Chondrocyte (in vitro differentiated cells): ENCODE results near the gene PSG7. TPM values are rescaled to one million over a fixed set of nuclear protein-coding genes. Genes with fewer than 3 reads are reported as not detected.
"Not testable (repeated sequence)": the region's sequence is repeated elsewhere in the genome, so short reads cannot be mapped to it uniquely, and the experiment has no call there.

Experiments
- DNase-seq: peaks from one replicate; pipeline ENCODE4 v3.0.0; 2021; ENCODE audit warnings: mixed read lengths, low spot score
- H3K27ac Mint-ChIP-seq: one replicate; pipeline ENCODE4 v1.8.0; 2021; ENCODE audit warnings: mild to moderate bottlenecking, moderate library complexity, mixed read lengths; ENCODE audit not compliant: unreplicated experiment
- H3K27me3 Mint-ChIP-seq: 2 replicates; pipeline ENCODE4 v1.8.0; 2021; ENCODE audit warnings: low read depth, mixed read lengths
- H3K36me3 Mint-ChIP-seq: 2 replicates; pipeline ENCODE4 v1.8.0; 2021; ENCODE audit warnings: low read depth, mixed read lengths
- H3K4me1 Mint-ChIP-seq: 2 replicates; pipeline ENCODE4 v1.8.0; 2021; ENCODE audit warnings: low read depth, mild to moderate bottlenecking, mixed read lengths
- H3K4me3 Mint-ChIP-seq: one replicate; pipeline ENCODE4 v1.8.0; 2021; ENCODE audit warnings: mild to moderate bottlenecking, moderate library complexity, mixed read lengths; ENCODE audit not compliant: unreplicated experiment
- H3K9me3 Mint-ChIP-seq: 2 replicates; pipeline ENCODE4 v1.8.0; 2021; ENCODE audit warnings: low read depth, mixed read lengths
- long read RNA-seq: library from polyadenylated mRNA; stranded (forward); transcript quantifications from one replicate; pipeline ENCODE4 v2.0.0, GENCODE V29; 2021
- total RNA-seq: library from RNA; stranded (reverse); gene quantifications from 3 replicates; pipeline ENCODE4 v1.2.1, GENCODE V29; 2021
- TF ChIP-seq, protein P1 (sequence below): fragments of 200-600 bp; sonication (generic); IDR thresholded peaks from 2 replicates; pipeline ENCODE4 v1.5.0; 2021; ENCODE audit warnings: antibody characterized with exemption, mild to moderate bottlenecking, moderate library complexity

Gene PSG7
- total RNA-seq: not detected in 3 replicates
- long read RNA-seq: 0 reads

DNA sequence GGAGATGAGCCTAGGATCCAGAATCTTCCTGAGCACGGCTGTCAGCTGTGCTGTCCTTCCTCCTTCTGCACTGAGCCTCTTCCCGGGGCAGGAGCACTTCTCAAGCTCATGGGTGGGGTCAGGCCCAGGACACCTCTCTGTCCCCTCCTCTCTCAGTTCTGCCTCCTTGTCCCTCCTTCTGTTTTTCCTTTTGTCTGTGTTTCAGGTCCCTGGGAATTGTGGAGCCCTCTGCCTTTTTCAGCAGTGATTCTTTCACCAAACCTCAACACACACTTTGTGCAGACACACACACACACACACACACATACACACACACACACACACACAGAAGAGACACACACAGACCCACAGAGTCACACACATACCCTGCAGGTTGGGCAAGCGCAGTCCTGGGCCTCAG is at the start of gene PSG7:
Gene PSG7, minus strand, starts transcription at position 101 of the 400 bp plus-strand sequence. CDS start 131 bp downstream, outside the sequence.
- H3K4me1 Mint-ChIP-seq, H3K4me3 Mint-ChIP-seq, H3K27me3 Mint-ChIP-seq, H3K27ac Mint-ChIP-seq, H3K36me3 Mint-ChIP-seq, DNase-seq: not testable (repeated sequence)
- peaks cover 40% of the 10 kb centered on the region for H3K9me3 Mint-ChIP-seq

DNA sequence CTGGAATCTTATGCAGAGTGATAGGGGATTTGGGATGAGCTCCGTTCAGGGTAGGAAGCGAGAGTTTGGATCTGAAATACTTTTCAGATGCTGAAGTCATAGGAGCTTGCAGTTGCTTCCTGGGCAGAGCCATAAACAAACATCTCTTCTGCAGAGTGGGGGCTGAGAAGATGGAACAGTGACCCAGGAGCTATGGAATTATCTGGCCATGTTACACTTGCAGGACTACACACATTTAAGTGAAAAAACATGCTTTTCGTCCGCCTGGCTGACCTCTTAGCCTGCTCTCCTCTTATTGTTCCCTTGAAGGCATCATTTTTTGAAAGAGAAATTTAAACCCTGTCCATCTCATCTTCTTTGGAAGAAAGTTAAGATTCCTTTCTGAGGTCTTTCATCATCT is 48.6 kb upstream of the PSG7 start:
- H3K36me3 Mint-ChIP-seq: peaks cover 3% of the 10 kb centered on the region
- no peak for DNase-seq
- peaks cover 48% of the 10 kb centered on the region for H3K9me3 Mint-ChIP-seq
- no peak overlapping the region for H3K4me3 Mint-ChIP-seq
- no peak overlapping the region for H3K27ac Mint-ChIP-seq
- H3K4me1 Mint-ChIP-seq: no peaks in the 10 kb centered on the region
- TF ChIP-seq, protein P1, sequence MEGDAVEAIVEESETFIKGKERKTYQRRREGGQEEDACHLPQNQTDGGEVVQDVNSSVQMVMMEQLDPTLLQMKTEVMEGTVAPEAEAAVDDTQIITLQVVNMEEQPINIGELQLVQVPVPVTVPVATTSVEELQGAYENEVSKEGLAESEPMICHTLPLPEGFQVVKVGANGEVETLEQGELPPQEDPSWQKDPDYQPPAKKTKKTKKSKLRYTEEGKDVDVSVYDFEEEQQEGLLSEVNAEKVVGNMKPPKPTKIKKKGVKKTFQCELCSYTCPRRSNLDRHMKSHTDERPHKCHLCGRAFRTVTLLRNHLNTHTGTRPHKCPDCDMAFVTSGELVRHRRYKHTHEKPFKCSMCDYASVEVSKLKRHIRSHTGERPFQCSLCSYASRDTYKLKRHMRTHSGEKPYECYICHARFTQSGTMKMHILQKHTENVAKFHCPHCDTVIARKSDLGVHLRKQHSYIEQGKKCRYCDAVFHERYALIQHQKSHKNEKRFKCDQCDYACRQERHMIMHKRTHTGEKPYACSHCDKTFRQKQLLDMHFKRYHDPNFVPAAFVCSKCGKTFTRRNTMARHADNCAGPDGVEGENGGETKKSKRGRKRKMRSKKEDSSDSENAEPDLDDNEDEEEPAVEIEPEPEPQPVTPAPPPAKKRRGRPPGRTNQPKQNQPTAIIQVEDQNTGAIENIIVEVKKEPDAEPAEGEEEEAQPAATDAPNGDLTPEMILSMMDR: no peak
- no peaks in the 10 kb centered on the region for H3K27me3 Mint-ChIP-seq

DNA sequence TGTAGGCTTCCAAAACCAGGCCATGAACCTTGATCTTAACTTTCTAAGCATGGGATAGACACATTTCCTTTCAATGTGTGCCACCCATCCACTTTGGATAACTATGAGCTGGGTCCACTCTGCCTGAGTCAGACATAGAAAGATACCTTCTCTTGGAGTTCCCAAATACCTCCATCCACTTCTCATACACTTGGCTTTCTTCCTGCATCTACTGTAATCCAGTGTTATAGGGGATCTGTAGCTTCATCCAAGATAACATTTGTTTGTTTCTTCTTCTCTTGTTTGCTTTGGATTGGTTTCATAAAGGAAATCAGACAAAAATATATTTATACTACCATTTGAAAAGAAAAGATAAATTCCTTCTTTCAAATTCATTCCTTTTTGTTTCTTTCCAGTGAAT is 45.1 kb upstream of the PSG7 start:
- H3K4me3 Mint-ChIP-seq, DNase-seq, H3K4me1 Mint-ChIP-seq, H3K27ac Mint-ChIP-seq, H3K27me3 Mint-ChIP-seq, H3K36me3 Mint-ChIP-seq: not testable (repeated sequence)
- peaks cover 47% of the 10 kb centered on the region for H3K9me3 Mint-ChIP-seq

DNA sequence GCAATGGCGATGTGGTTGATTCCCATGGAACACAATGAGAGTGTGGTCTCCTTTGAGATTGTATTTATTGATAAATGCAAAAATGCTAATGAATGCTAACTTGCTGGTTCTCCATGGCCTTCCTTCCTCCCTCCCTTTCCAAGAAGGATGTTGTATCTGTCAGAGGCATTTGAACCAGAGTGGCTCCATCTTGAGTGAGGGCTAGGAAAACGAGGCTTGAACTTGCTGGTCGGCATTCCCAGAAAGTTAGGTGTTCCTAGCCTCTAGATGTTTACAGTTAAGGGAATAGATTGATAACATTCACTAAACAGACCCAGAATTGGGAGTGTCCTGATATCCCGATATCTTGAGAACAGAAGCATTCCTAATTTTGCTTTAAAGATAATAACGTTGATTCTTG is 34.4 kb upstream of the PSG7 start:
- not testable (repeated sequence) for H3K27me3 Mint-ChIP-seq, H3K36me3 Mint-ChIP-seq, DNase-seq, H3K4me1 Mint-ChIP-seq, H3K27ac Mint-ChIP-seq, H3K4me3 Mint-ChIP-seq
- peaks cover 48% of the 10 kb centered on the region for H3K9me3 Mint-ChIP-seq

DNA sequence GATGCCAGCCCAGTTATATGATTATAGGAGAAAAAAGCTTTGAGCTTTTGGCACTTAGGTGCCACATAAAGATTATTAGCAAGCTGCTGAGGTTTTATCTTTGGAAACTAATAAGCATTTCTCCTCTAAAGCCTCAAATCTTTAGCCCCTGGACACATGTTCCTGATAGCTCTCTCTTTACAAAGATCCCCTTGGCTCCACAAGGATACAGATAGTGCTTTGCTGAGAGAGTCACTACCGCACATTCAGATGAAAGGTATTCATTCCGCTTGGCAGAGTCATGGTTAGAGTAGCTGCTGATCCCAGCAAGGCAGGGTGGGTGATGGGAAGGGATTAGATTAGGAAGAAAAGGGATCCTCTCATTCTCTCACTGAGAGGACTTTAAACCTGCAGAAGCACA is 28.2 kb upstream of the PSG7 start:
- TF ChIP-seq, protein P1: no peak
- H3K27ac Mint-ChIP-seq: no peak overlapping the region

DNA sequence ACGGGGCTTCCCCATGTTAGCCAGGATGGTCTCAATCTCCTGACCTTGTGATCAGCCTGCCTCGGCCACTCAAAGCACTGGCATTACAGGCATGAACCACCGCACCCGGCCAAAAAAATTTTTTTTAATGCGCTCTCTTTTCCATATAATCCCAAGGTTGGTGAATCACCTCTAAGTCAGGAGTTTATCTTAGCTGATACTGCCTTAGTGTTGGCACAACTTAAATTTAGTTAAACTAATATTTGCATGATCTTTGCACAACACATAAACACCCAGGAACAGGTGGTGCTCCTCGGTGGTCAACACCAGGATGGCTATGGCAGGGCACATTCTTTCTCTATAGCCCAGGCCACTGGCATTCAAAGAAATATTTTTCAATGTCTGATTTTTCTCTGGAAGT is 24.1 kb upstream of the PSG7 start:
- Mint-ChIP-seq H3K9me3 (peaks cover 55% of the 10 kb centered on the region), H3K4me3 (no peak overlapping the region), H3K4me1 (no peaks in the 10 kb centered on the region), H3K27me3 (no peaks in the 10 kb centered on the region), H3K36me3 (no peaks in the 10 kb centered on the region), H3K27ac (no peak overlapping the region)
- DNase-seq: no peak
- TF ChIP-seq, protein P1: no peak

More for the DNA sequence above, 28.2 kb upstream of the PSG7 start:
- no peak for DNase-seq
- H3K4me3 Mint-ChIP-seq: no peak overlapping the region
- H3K36me3 Mint-ChIP-seq: no peaks in the 10 kb centered on the region
- no peaks in the 10 kb centered on the region for H3K4me1 Mint-ChIP-seq
- H3K9me3 Mint-ChIP-seq: peaks cover 57% of the 10 kb centered on the region
- H3K27me3 Mint-ChIP-seq: no peaks in the 10 kb centered on the region

DNA sequence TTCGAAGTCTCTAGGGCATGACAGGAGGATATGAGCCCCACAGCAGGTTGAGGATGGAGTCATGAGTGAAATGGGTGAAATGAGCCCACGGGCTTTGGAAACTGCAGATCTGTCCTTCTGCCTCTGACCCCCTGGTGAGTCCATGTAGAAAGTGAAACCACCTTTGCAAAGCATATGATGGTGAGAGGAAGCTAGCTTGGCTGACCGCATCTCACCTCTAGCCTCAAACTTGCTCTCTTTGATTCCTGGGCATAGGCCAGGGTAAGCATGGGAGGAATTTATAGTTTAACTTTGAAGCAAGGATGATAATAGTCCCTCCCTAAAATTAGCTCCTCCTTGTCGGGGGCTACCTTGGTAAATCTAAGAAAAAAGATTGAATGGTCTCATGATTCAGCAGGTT is 15.1 kb upstream of the PSG7 start:
- not testable (repeated sequence) for H3K36me3 Mint-ChIP-seq, H3K4me3 Mint-ChIP-seq, DNase-seq, H3K27ac Mint-ChIP-seq, H3K27me3 Mint-ChIP-seq, H3K4me1 Mint-ChIP-seq
- H3K9me3 Mint-ChIP-seq: peaks cover 38% of the 10 kb centered on the region

DNA sequence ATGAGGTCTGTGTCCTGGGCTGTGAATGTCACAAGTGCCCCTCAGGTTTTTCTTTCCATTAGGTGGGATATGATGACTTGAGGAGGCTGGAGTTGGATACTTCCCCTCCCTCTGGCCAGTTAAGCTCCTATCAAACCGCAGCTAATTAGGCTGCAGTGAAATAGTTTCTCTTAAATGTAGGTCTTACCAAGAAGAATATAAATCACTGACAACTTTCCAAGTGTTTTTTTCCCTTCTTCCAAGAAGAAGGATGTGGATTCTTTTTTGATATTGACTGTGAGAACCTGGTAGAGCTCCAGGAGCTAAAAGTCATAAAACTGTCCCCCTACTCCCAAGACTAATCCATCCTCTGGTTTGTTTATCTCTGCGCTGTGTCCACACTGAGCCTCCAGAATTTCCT is 14.5 kb upstream of the PSG7 start:
- not testable (repeated sequence) for H3K27ac Mint-ChIP-seq, H3K4me3 Mint-ChIP-seq, H3K36me3 Mint-ChIP-seq, H3K27me3 Mint-ChIP-seq, H3K4me1 Mint-ChIP-seq, DNase-seq
- H3K9me3 Mint-ChIP-seq: peaks cover 39% of the 10 kb centered on the region
